ENCODE results near the gene GRIN3B.
A peak's percentile ranks its signal among the peaks of the same experiment; 100 is the strongest.

GRIN3B gene

DNA sequence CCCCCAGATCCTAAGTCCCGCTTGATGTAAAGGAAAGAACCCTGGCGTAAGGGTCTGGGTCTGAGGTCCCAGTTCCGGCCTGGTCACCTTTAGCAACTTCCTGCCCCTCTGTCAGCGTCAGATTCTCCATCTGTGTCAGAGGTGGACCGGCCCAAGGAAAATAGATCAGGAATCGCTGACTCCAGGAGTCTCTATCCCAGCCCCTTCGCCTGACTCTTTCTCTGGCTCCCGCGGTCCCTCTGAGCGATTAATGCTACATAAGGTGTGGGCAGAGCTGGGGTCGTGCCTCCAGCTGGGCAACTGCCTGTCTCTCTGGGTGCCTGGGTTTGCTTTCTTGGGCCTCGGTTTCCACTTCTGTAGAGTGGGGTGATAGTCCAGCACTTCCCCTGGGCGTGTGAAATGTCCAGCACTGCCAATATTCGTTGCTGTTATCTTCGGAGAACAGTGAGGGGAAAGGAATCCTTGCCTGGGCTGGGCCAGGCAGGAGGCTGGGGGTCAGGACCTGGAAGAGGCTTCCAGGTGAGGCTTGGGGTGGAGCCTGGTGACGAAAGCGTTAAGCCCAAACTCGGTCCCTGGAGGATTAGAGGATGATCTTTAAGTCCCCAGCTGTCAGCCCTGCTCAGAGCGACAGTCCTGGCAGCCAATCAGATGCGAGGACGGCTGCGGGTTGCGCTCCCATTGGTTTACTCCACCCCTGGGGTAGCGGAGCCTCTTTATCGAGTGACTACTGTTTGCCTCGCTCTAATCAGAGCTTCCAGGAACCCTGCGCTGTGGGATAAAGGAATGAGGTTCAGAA lies 40.5 kb downstream of the GRIN3B start:
- Histone ChIP-seq H3K9me3 (ENCODE audit: control insufficient read depth, low read length) (no peaks in the 10 kb centered on the region), H3K4me1 (ENCODE audit: control insufficient read depth, insufficient read depth, low read length) (peaks cover 26% of the 10 kb centered on the region), H3K4me3 (ENCODE audit: low read length) (peak overlapping the region; percentile 74), H3K9ac (ENCODE audit: low read length) (peak overlapping the region; percentile 60), H3K27me3 (ENCODE audit: control insufficient read depth, insufficient read depth, low read length) (peaks cover 4% of the 10 kb centered on the region), H3K36me3 (ENCODE audit: control insufficient read depth, insufficient read depth, low read length) (no peaks in the 10 kb centered on the region)

DNA sequence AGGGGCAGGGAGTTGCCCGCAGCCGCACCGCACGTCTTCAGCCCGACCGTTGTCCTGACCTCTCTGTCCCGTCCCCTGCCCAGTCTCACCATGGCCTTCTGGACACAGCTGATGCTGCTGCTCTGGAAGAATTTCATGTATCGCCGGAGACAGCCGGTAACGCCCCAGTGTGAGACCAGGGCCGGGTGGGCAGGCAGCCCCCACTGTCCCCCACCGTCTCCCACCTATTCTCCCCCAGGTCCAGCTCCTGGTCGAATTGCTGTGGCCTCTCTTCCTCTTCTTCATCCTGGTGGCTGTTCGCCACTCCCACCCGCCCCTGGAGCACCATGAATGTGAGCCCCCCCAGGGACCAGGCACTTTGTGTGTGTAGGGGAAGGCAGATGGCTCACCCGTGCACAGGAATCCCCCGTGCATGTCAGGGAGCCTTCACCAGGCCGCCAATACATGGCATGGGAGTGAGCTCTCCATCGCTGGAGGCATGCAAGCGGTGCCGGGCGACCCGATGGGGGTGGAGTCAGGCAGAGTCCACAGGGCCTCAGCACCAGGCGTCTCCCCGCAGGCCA lies 41.1 kb downstream of the GRIN3B start:
- Histone ChIP-seq H3K36me3 (ENCODE audit: control insufficient read depth, insufficient read depth, low read length) (no peaks in the 10 kb centered on the region), H3K4me3 (ENCODE audit: low read length) (no peak overlapping the region), H3K9ac (ENCODE audit: low read length) (no peak overlapping the region), H3K4me1 (ENCODE audit: control insufficient read depth, insufficient read depth, low read length) (peaks cover 26% of the 10 kb centered on the region), H3K9me3 (ENCODE audit: control insufficient read depth, low read length) (no peaks in the 10 kb centered on the region), H3K27me3 (ENCODE audit: control insufficient read depth, insufficient read depth, low read length) (peaks cover 4% of the 10 kb centered on the region)

DNA sequence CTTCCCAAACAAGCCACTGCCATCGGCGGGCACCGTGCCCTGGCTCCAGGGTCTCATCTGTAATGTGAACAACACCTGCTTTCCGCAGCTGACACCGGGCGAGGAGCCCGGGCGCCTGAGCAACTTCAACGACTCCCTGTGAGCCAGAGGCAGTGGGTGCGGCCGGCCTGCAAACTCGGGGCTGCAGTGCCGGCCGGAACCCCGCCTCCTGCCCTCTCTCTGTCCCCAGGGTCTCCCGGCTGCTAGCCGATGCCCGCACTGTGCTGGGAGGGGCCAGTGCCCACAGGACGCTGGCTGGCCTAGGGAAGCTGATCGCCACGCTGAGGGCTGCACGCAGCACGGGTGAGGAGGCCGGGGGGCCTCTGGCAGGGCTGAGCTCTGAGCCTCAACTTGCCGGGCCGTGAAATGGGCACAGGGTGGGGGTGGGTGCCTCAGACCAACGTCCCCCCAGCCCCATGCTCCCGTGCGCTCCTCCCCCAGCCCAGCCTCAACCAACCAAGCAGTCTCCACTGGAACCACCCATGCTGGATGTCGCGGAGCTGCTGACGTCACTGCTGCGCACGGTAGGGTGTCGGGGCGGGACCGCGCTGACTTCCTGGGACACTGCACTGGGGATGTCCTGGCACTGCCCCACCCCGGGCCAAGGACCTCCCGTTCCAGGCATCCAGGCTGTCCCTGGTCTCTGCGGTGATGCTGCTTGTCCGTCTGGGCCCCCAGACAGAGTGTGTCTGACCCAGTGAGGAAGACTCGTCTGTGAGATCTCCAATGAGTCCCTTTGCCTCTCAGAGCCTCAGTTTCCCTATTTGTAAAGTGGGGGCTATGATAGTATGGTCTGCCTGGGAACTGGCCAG lies 41.8 kb downstream of the GRIN3B start:
- H3K9me3 ChIP-seq (ENCODE audit: control insufficient read depth, low read length) = no peaks in the 10 kb centered on the region
- no peak overlapping the region for H3K4me3 ChIP-seq (ENCODE audit: low read length)
- H3K36me3 ChIP-seq (ENCODE audit: control insufficient read depth, insufficient read depth, low read length) = no peaks in the 10 kb centered on the region
- peaks cover 26% of the 10 kb centered on the region for H3K4me1 ChIP-seq (ENCODE audit: control insufficient read depth, insufficient read depth, low read length)
- H3K9ac ChIP-seq (ENCODE audit: low read length) = no peak overlapping the region
- peaks cover 4% of the 10 kb centered on the region for H3K27me3 ChIP-seq (ENCODE audit: control insufficient read depth, insufficient read depth, low read length)

DNA sequence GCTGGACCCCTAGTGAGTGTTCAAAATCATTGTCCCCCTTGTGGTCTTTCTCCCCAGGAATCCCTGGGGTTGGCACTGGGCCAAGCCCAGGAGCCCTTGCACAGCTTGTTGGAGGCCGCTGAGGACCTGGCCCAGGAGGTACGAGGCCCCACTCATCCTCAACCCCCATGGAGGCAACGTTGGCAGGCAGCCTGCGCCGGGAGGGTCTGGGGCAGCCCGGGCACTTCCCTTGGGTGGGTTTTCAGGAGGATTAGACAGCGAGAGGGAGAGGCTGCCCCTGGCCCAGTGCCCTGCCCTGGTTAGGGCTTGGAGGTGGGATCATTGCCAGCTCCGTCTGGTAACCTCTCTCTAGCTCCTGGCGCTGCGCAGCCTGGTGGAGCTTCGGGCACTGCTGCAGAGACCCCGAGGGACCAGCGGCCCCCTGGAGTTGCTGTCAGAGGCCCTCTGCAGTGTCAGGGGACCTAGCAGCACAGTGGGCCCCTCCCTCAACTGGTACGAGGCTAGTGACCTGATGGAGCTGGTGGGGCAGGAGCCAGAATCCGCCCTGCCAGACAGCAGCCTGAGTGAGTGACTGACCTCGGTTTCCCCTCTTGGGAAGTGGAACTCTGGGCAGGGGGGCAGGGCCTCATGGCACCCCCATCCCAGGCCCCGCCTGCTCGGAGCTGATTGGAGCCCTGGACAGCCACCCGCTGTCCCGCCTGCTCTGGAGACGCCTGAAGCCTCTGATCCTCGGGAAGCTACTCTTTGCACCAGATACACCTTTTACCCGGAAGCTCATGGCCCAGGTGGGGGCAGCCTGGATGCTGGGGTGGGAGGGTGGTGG lies 42.7 kb downstream of the GRIN3B start:
- Histone ChIP-seq H3K9me3 (ENCODE audit: control insufficient read depth, low read length) (no peaks in the 10 kb centered on the region), H3K36me3 (ENCODE audit: control insufficient read depth, insufficient read depth, low read length) (no peaks in the 10 kb centered on the region), H3K4me1 (ENCODE audit: control insufficient read depth, insufficient read depth, low read length) (peaks cover 24% of the 10 kb centered on the region), H3K4me3 (ENCODE audit: low read length) (no peak overlapping the region), H3K27me3 (ENCODE audit: control insufficient read depth, insufficient read depth, low read length) (peaks cover 4% of the 10 kb centered on the region), H3K9ac (ENCODE audit: low read length) (no peak overlapping the region)

DNA sequence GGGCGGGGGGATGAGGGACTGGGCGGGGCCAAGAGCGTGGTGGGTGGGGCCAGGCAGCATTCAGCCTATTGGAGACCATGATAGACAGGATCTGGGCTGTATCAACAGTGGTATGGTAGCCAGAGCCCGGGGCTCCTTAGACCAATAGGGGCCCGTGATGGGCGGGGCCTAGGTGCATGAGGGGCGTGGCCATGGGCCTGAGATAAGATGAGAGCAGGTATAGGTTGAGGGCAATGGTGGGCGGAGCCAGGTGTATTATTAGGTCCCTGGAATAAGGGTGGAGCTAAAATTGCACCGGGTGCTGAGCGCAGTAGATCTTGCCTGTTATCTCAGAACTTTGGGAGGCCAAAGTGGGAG lies 45.0 kb downstream of the GRIN3B start:
- H3K27me3 ChIP-seq (ENCODE audit: control insufficient read depth, insufficient read depth, low read length) = peaks cover 4% of the 10 kb centered on the region
- H3K9ac ChIP-seq (ENCODE audit: low read length) = no peak overlapping the region
- H3K9me3 ChIP-seq (ENCODE audit: control insufficient read depth, low read length) = no peaks in the 10 kb centered on the region
- peaks cover 19% of the 10 kb centered on the region for H3K4me1 ChIP-seq (ENCODE audit: control insufficient read depth, insufficient read depth, low read length)
- no peak overlapping the region for H3K4me3 ChIP-seq (ENCODE audit: low read length)
- no peaks in the 10 kb centered on the region for H3K36me3 ChIP-seq (ENCODE audit: control insufficient read depth, insufficient read depth, low read length)

DNA sequence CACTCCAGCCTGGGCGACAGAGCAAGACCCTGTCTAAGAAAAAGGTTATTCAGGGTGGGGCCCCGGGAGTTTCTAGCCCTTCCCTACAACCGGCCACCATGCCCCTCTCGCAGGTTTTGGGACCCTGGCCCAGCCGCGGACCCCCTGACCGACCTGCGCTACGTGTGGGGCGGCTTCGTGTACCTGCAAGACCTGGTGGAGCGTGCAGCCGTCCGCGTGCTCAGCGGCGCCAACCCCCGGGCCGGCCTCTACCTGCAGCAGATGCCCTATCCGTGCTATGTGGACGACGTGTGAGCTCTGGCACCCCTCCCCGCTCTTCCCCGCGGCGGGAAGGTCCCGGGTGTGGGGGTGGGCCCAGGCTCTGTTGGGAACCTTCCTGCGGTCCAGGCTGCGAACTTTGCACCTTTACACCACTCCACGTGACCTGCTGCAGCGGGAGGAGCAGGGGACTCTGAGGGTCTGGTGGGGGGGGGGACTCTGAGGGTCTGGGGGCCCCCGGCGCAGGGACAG lies 46.0 kb downstream of the GRIN3B start:
- Histone ChIP-seq H3K27me3 (ENCODE audit: control insufficient read depth, insufficient read depth, low read length) (peaks cover 4% of the 10 kb centered on the region), H3K4me3 (ENCODE audit: low read length) (no peak overlapping the region), H3K9ac (ENCODE audit: low read length) (no peak overlapping the region), H3K9me3 (ENCODE audit: control insufficient read depth, low read length) (no peaks in the 10 kb centered on the region), H3K36me3 (ENCODE audit: control insufficient read depth, insufficient read depth, low read length) (no peaks in the 10 kb centered on the region), H3K4me1 (ENCODE audit: control insufficient read depth, insufficient read depth, low read length) (peaks cover 11% of the 10 kb centered on the region)

DNA sequence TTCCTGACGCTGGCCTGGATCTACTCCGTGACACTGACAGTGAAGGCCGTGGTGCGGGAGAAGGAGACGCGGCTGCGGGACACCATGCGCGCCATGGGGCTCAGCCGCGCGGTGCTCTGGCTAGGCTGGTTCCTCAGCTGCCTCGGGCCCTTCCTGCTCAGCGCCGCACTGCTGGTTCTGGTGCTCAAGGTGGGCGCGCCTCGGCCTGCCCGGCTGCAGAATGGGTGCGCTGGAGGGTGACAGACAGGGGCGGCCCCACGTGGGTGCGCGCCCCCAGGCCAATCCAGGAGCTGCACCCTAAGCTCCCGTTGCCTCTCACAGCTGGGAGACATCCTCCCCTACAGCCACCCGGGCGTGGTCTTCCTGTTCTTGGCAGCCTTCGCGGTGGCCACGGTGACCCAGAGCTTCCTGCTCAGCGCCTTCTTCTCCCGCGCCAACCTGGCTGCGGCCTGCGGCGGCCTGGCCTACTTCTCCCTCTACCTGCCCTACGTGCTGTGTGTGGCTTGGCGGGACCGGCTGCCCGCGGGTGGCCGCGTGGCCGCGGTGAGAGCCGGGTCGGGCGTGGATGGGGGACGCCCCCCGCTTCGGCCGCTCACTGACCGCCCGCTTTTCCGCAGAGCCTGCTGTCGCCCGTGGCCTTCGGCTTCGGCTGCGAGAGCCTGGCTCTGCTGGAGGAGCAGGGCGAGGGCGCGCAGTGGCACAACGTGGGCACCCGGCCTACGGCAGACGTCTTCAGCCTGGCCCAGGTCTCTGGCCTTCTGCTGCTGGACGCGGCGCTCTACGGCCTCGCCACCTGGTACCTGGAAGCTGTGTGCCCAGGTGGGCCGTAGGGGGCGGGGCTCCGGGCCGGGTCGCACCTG lies 46.8 kb downstream of the GRIN3B start:
- Histone ChIP-seq H3K36me3 (ENCODE audit: control insufficient read depth, insufficient read depth, low read length) (no peaks in the 10 kb centered on the region), H3K27me3 (ENCODE audit: control insufficient read depth, insufficient read depth, low read length) (peaks cover under 1% of the 10 kb centered on the region), H3K4me3 (ENCODE audit: low read length) (no peak overlapping the region)

DNA sequence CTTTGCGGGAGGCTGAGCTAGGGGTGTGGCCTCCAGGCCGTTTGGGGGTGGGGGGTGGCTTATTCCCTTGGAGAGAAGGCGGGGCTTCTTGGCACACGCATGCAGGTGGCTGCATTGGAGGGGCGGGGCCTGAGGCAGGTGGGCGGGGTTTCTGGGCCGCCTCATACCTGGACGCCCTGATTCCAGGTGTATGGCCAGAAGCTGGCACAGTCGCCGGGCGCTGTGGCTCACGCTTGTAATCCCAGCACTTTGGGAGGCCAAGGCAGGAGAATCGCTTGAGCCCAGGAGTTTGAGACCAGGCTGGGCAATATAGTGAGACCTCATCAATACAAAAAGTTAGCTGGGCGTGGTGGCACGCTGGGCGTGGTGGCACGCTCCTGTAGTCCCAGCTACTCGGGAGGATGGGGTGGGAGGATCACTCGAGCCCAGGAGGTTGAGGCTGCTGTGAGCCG lies 47.5 kb downstream of the GRIN3B start:
- Histone ChIP-seq H3K36me3 (ENCODE audit: control insufficient read depth, insufficient read depth, low read length) (no peaks in the 10 kb centered on the region), H3K9me3 (ENCODE audit: control insufficient read depth, low read length) (no peaks in the 10 kb centered on the region), H3K9ac (ENCODE audit: low read length) (no peak overlapping the region), H3K4me3 (ENCODE audit: low read length) (no peak overlapping the region), H3K27me3 (ENCODE audit: control insufficient read depth, insufficient read depth, low read length) (no peaks in the 10 kb centered on the region), H3K4me1 (ENCODE audit: control insufficient read depth, insufficient read depth, low read length) (peaks cover 3% of the 10 kb centered on the region)

More for the DNA sequence above, 46.8 kb downstream of the GRIN3B start:
- Histone ChIP-seq H3K4me1 (ENCODE audit: control insufficient read depth, insufficient read depth, low read length) (peaks cover 3% of the 10 kb centered on the region), H3K9me3 (ENCODE audit: control insufficient read depth, low read length) (no peaks in the 10 kb centered on the region), H3K9ac (ENCODE audit: low read length) (no peak overlapping the region)

DNA sequence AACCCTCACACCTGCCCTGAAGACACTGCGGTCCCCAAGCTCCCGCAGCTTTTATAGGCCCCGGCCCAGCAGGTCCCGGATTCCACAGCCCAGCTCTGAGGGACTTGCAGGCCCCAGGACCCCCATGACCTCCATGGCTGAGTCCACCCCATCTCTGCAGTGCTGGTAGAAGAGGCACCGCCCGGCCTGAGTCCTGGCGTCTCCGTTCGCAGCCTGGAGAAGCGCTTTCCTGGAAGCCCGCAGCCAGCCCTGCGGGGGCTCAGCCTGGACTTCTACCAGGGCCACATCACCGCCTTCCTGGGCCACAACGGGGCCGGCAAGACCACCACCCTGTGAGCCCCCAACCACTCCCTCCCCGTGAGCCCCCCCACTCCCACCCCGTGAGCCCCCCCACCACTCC lies 48.9 kb downstream of the GRIN3B start:
- no peak overlapping the region for H3K4me3 ChIP-seq (ENCODE audit: low read length)
- H3K4me1 ChIP-seq (ENCODE audit: control insufficient read depth, insufficient read depth, low read length) = peaks cover 3% of the 10 kb centered on the region
- H3K9me3 ChIP-seq (ENCODE audit: control insufficient read depth, low read length) = no peaks in the 10 kb centered on the region
- no peaks in the 10 kb centered on the region for H3K27me3 ChIP-seq (ENCODE audit: control insufficient read depth, insufficient read depth, low read length)
- H3K9ac ChIP-seq (ENCODE audit: low read length) = no peak overlapping the region
- no peaks in the 10 kb centered on the region for H3K36me3 ChIP-seq (ENCODE audit: control insufficient read depth, insufficient read depth, low read length)

DNA sequence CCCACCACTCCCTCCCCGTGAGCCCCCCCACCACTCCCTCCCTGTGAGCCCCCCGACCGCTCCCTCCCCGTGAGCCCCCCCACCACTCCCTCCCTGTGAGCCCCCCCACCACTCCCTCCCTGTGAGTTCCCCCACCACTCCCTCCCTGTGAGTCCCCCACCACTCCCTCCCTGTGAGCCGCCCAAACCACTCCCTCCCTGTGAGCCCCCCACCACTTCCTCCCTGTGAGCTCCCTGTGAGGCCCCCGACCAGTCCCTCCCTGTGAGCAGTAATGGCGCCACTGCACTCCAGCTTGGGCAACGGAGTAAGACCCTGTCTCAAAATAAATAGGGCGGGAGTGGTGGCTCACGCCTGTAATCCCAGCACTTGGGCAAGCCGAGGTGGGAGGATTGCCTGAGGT lies 49.6 kb downstream of the GRIN3B start:
- no peak overlapping the region for H3K4me3 ChIP-seq (ENCODE audit: low read length)
- H3K9me3 ChIP-seq (ENCODE audit: control insufficient read depth, low read length) = no peaks in the 10 kb centered on the region
- no peaks in the 10 kb centered on the region for H3K27me3 ChIP-seq (ENCODE audit: control insufficient read depth, insufficient read depth, low read length)
- no peak overlapping the region for H3K9ac ChIP-seq (ENCODE audit: low read length)
- H3K4me1 ChIP-seq (ENCODE audit: control insufficient read depth, insufficient read depth, low read length) = peaks cover 3% of the 10 kb centered on the region
- no peaks in the 10 kb centered on the region for H3K36me3 ChIP-seq (ENCODE audit: control insufficient read depth, insufficient read depth, low read length)
